Lower leg skin (tissue), 4 donors: Measurements from ENCODE around the gene UBE2J1. TPM values are rescaled to one million over a fixed set of nuclear protein-coding genes. Genes with fewer than 3 reads are reported as not detected.

Source experiments
- DNase-seq, 2 donors: peaks; one replicate each; pipeline ENCODE4 v3.0.0-alpha.2; 2019; ENCODE audit warnings: low spot score in 2 of 2
- H3K4me3 ChIP-seq: fragments of 200-600 bp; sonication (generic); 2 replicates; pipeline ENCODE4 v1.5.1; 2017; ENCODE audit warnings: mild to moderate bottlenecking, low read depth; ENCODE audit not compliant: poor library complexity, severe bottlenecking
- CTCF ChIP-seq, 3 donors: fragments of 450-650 bp; IDR thresholded peaks; one replicate each; pipeline ENCODE4 v1.5.1; 2016; ENCODE audit warnings: antibody characterized with exemption in 3 of 3, mild to moderate bottlenecking in 3 of 3, moderate library complexity in 2 of 3
- POLR2A ChIP-seq, 2 donors: fragments of 450-650 bp; IDR thresholded peaks; one replicate each; pipeline ENCODE4 v1.6.1; 2016 to 2017; ENCODE audit warnings: antibody characterized with exemption in 2 of 2, mild to moderate bottlenecking in 1 of 2, moderate library complexity in 1 of 2
- WGBS, 2 donors: methylation state at CpG; one replicate each; pipeline ENCODE4 v1.1.5; 2018; 5-methylcytosine and 5-hydroxymethylcytosine counted together
- intact Hi-C: fragments of 100-400 bp; cut with DNase I; formaldehyde crosslinking; loops from one replicate; pipeline ENCODE4 v1.15.0; 2023; ENCODE audit warnings: low total_unique reads
- total RNA-seq, 4 donors: library from RNA; depleted of rRNA; stranded (reverse); fragments of >200 nt; gene quantifications; one replicate each; pipeline ENCODE4 v1.1.0, GENCODE V29; 2016

Gene UBE2J1
- total RNA-seq, 4 donors from 2014 or later: 15.9 to 26.7 (median 22.6) TPM

GRCh38 chr6:89290401-89291155 is 61.9 kb downstream of the UBE2J1 start:
- H3K4me3 ChIP-seq: no peak overlapping the region
- DNase-seq: peak in 1 of 2 donors; percentile 53
- 86 to 91% methylated on average over 13 of the region's 13 CpGs for WGBS, 2 donors
- intact Hi-C loops: no loop called here
- TF ChIP-seq POLR2A (IDR thresholded peaks at IDR 0.05) (no peak), CTCF (IDR thresholded peaks at IDR 0.05) (no peak)

- WGBS, 2 donors: 74 to 88% methylated on average over 3 of the region's 3 CpGs
- intact Hi-C loops: no loop called here
- peak in 1 of 2 donors; percentile 10 for DNase-seq
- H3K4me3 ChIP-seq: no peak overlapping the region
- TF ChIP-seq POLR2A (IDR thresholded peaks at IDR 0.05): no peak
- TF ChIP-seq CTCF (IDR thresholded peaks at IDR 0.05): no peak
Measured at GRCh38 chr6:89289710-89290109, 62.8 kb downstream of the UBE2J1 start.

- no peak for TF ChIP-seq POLR2A (IDR thresholded peaks at IDR 0.05)
- TF ChIP-seq CTCF (IDR thresholded peaks at IDR 0.05): no peak
- WGBS, 2 donors: 92 to 93% methylated on average over 9 of the region's 9 CpGs
- H3K4me3 ChIP-seq: no peak overlapping the region
- intact Hi-C loops: no loop called here
- peak in 1 of 2 donors; percentile 78 for DNase-seq
Measured at GRCh38 chr6:89287351-89288028, 65.0 kb downstream of the UBE2J1 start.

GRCh38 chr6:89286516-89286915 is 66.0 kb downstream of the UBE2J1 start:
- 73 to 75% methylated on average over 6 of the region's 6 CpGs for WGBS, 2 donors
- intact Hi-C loops: no loop called here
- H3K4me3 ChIP-seq: no peak overlapping the region
- peak in 1 of 2 donors; percentile 64 for DNase-seq
- TF ChIP-seq POLR2A (IDR thresholded peaks at IDR 0.05) (no peak), CTCF (IDR thresholded peaks at IDR 0.05) (no peak)

DNA sequence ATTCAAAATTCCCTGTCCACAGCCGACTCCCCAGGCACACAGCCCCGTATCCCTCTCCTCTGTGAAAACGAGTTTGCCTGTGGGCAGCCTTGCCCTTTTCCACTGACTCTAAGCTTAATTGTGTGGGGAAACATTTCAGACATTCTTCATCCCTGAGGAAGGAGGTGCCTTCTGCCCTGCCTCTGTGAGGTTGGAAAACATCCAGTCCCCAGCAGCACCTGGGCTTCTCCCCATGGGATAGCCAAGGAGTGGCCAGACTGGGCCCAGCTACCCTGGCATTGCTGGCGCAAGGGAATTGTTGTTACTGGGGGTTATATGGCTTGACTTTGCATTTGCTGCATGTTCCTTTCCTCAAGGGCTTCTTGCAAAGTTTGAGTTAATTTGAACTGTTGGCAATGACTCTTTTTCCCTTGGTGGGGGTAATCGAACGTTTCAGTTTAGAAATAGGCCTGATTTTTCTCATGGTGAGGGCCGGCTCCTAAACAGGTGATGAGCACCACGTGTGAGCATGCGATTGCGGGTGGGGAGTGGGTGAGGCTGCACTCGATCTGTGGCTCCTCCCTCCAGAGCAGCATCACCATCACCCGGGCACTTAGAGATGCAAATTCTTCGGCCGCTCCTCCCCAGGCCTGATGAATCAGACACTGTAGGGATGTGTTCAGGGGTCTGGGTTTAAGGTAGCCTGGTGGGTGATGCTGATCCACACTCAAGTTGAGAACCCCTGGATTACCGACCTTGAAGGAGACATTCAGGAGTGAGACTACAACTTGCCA is 67.4 kb downstream of the UBE2J1 start:
- 77 to 78% methylated on average over 15 of the region's 15 CpGs for WGBS, 2 donors
- H3K4me3 ChIP-seq: no peak overlapping the region
- intact Hi-C loops: no loop called here
- TF ChIP-seq POLR2A (IDR thresholded peaks at IDR 0.05) (no peak), CTCF (IDR thresholded peaks at IDR 0.05) (no peak)
- DNase-seq: peak in 1 of 2 donors; percentile 77
